Gastroesophageal sphincter (tissue), 4 donors: Measurements from ENCODE around the gene ERBB2. TPM values are rescaled to one million over a fixed set of nuclear protein-coding genes. Genes with fewer than 3 reads are reported as not detected.
"Not testable (repeated sequence)": the region's sequence is repeated elsewhere in the genome, so short reads cannot be mapped to it uniquely, and the experiment has no call there.

Source experiments
- ATAC-seq: fragments of 150-250 bp; one replicate; pipeline ENCODE4 v1.9.1; 2016; ENCODE audit warnings: mild to moderate bottlenecking, moderate library complexity
- H3K27ac ChIP-seq, 4 donors: fragments of 200-600 bp; sonication (generic) in 3 of 4; 1 replicate in 3 of 4; 2 replicates in 1 of 4; pipeline ENCODE4 v1.5.1; 2016 to 2019
- H3K27me3 ChIP-seq: fragments of 200-600 bp; sonication (generic); one replicate; pipeline ENCODE4 v1.5.1; 2019
- H3K36me3 ChIP-seq, 2 donors: fragments of 200-600 bp; sonication (generic); one replicate each; pipeline ENCODE4 v1.5.1; 2019; ENCODE audit warnings: control low read depth in 1 of 2
- H3K4me1 ChIP-seq, 3 donors: fragments of 200-600 bp; sonication (generic); 1 replicate in 2 of 3; 2 replicates in 1 of 3; pipeline ENCODE4 v1.5.1; 2016 to 2019; ENCODE audit warnings: control low read depth in 2 of 3
- H3K4me3 ChIP-seq, 2 donors: fragments of 200-600 bp; sonication (generic); one replicate each; pipeline ENCODE4 v1.5.1; 2019; ENCODE audit warnings: mild to moderate bottlenecking in 1 of 2, moderate library complexity in 1 of 2
- H3K9me3 ChIP-seq, 3 donors: fragments of 200-600 bp; sonication (generic); one replicate each; pipeline ENCODE4 v1.5.1; 2017 to 2019; ENCODE audit warnings: control low read depth in 2 of 3
- EP300 ChIP-seq: sonication (generic); formaldehyde crosslinking; IDR thresholded peaks from one replicate; pipeline ENCODE4 v1.6.1; 2017; ENCODE audit warnings: antibody characterized with exemption, mild to moderate bottlenecking
- POLR2A ChIP-seq, 2 donors: fragments of 450-650 bp; IDR thresholded peaks; one replicate each; pipeline ENCODE4 v1.6.1; 2017; ENCODE audit warnings: antibody characterized with exemption in 2 of 2, mild to moderate bottlenecking in 2 of 2, moderate library complexity in 1 of 2
- POLR2AphosphoS5 ChIP-seq: sonication (generic); formaldehyde crosslinking; IDR thresholded peaks from one replicate; pipeline ENCODE4 v1.6.1; 2017; ENCODE audit warnings: antibody characterized with exemption
- WGBS, 2 donors: methylation state at CpG; one replicate each; pipeline ENCODE4 v1.1.5; 2018; ENCODE audit warnings: low coverage in 1 of 2; 5-methylcytosine and 5-hydroxymethylcytosine counted together
- total RNA-seq, 4 donors: library from RNA; depleted of rRNA; stranded (reverse); fragments of >200 nt; gene quantifications; one replicate each; pipeline ENCODE4 v1.1.0, GENCODE V29; 2016
- TF ChIP-seq, protein P1 (sequence below), 4 experiments: fragments of 200-600 bp in 2 of 4; fragments of 450-650 bp in 2 of 4; sonication (generic) in 1 of 4; IDR thresholded peaks; one replicate each; pipeline ENCODE4 v1.5.1; 2017 to 2019; ENCODE audit warnings: antibody characterized with exemption in 4 of 4, mild to moderate bottlenecking in 2 of 4, moderate library complexity in 2 of 4

Gene ERBB2
- total RNA-seq, 4 donors from 2014 or later: 43.3 to 60.8 (median 48.2) TPM

DNA sequence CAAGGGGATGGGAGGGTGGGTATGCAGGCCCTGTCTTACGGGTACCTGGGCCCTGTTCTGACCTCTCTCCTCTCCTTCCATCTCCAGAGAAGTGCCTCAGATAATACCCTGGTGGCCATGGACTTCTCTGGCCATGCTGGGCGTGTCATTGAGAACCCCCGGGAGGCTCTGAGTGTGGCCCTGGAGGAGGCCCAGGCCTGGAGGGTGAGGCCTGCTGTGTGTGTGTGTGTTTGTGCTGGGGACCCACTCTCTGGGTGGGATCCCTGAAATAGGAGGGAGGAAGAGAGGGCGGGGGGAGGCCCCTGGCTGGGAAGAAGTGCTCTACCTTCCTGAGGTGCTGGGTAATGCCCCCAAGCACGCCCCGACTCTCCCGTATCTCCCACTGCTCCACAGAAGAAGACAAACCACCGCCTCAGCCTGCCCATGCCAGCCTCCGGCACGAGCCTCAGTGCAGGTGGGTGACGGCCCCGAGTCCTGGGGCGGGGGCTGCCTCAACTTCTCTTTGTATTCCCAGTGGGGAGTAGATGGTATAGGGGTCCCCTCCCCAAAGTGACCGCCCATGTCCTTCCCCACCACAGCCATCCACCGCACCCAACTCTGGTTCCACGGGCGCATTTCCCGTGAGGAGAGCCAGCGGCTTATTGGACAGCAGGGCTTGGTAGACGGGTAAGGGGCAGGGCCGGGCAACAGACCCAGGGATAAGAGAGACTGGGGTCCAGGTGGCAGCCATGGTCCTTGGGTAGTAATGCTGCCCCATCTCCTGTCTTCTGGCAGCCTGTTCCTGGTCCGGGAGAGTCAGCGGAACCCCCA, 45.7 kb downstream of the ERBB2 start:
- TF ChIP-seq POLR2A (IDR thresholded peaks at IDR 0.05): no peak
- no peak for TF ChIP-seq EP300
- no peak for TF ChIP-seq POLR2AphosphoS5
- TF ChIP-seq, protein P1, sequence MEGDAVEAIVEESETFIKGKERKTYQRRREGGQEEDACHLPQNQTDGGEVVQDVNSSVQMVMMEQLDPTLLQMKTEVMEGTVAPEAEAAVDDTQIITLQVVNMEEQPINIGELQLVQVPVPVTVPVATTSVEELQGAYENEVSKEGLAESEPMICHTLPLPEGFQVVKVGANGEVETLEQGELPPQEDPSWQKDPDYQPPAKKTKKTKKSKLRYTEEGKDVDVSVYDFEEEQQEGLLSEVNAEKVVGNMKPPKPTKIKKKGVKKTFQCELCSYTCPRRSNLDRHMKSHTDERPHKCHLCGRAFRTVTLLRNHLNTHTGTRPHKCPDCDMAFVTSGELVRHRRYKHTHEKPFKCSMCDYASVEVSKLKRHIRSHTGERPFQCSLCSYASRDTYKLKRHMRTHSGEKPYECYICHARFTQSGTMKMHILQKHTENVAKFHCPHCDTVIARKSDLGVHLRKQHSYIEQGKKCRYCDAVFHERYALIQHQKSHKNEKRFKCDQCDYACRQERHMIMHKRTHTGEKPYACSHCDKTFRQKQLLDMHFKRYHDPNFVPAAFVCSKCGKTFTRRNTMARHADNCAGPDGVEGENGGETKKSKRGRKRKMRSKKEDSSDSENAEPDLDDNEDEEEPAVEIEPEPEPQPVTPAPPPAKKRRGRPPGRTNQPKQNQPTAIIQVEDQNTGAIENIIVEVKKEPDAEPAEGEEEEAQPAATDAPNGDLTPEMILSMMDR (IDR thresholded peaks at IDR 0.05): no peak

DNA sequence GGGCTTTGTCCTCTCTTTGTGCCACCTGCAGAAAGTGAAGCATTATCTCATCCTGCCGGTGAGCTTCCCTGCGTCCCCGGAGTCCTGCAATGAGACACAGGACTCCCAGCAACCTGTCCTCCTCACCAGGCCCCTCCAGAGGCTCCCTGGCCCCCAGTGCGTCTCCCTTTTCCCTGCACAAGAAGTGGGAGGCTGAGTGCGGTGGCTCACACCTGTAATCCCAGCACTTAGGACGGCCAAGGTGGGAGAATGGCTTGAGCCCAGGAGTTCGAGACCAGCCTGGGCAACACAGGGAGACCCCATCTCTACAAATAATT, 46.2 kb downstream of the ERBB2 start:
- 90% methylated on average over 2 of the region's 7 CpGs; no CpG with 5 or more reads in 1 of the 2 donors for WGBS, 2 donors
- Histone ChIP-seq H3K4me3 (no peak overlapping the region), H3K4me1 (no peaks in the 10 kb centered on the region), H3K27me3 (peaks cover 55% of the 10 kb centered on the region), H3K27ac (no peak overlapping the region), H3K36me3 (no peaks in the 10 kb centered on the region), H3K9me3 (no peaks in the 10 kb centered on the region)
- TF ChIP-seq, protein P1 (IDR thresholded peaks at IDR 0.05): no peak
- TF ChIP-seq EP300: no peak
- TF ChIP-seq POLR2AphosphoS5: no peak
- no peak for TF ChIP-seq POLR2A (IDR thresholded peaks at IDR 0.05)
- ATAC-seq: no peak

More for the DNA sequence above, 45.7 kb downstream of the ERBB2 start:
- no peaks in the 10 kb centered on the region for H3K36me3 ChIP-seq
- H3K4me3 ChIP-seq: no peak overlapping the region
- H3K27ac ChIP-seq: no peak overlapping the region
- peaks cover 55% of the 10 kb centered on the region for H3K27me3 ChIP-seq
- H3K4me1 ChIP-seq: peaks cover 0 to under 1% (median 0%) of the 10 kb centered on the region in 3 donors
- no peak for ATAC-seq
- no CpG with 5 or more reads among the region's 23 CpGs for WGBS, 2 donors
- no peaks in the 10 kb centered on the region for H3K9me3 ChIP-seq

DNA sequence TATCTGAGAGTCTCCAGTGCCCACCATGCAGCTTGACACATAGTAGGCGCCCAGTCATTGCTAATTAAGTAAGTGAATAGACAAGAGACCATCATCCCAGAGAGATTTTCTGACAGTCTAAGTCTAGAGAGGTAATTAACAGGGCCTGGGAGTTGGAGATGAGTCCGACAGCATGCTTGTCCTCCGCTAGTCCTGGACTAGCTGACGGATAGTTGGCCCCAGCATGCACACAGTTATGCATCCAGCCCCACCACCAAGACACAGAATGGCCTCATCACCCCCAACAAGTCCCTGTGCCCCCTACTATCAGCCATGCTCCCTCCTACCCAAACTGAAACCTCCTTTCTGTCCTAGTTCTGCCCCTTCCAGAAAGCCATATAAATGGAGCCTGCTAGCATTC, 47.9 kb downstream of the ERBB2 start:
- WGBS, 2 donors: no CpG with 5 or more reads among the region's 4 CpGs
- Histone ChIP-seq H3K27ac (no peak overlapping the region), H3K9me3 (no peaks in the 10 kb centered on the region), H3K36me3 (no peaks in the 10 kb centered on the region), H3K27me3 (peaks cover 44% of the 10 kb centered on the region), H3K4me1 (no peaks in the 10 kb centered on the region), H3K4me3 (no peak overlapping the region)
- ATAC-seq: no peak
- TF ChIP-seq EP300 (no peak), POLR2A (IDR thresholded peaks at IDR 0.05) (no peak), POLR2AphosphoS5 (no peak)
- TF ChIP-seq, protein P1 (IDR thresholded peaks at IDR 0.05): no peak

DNA sequence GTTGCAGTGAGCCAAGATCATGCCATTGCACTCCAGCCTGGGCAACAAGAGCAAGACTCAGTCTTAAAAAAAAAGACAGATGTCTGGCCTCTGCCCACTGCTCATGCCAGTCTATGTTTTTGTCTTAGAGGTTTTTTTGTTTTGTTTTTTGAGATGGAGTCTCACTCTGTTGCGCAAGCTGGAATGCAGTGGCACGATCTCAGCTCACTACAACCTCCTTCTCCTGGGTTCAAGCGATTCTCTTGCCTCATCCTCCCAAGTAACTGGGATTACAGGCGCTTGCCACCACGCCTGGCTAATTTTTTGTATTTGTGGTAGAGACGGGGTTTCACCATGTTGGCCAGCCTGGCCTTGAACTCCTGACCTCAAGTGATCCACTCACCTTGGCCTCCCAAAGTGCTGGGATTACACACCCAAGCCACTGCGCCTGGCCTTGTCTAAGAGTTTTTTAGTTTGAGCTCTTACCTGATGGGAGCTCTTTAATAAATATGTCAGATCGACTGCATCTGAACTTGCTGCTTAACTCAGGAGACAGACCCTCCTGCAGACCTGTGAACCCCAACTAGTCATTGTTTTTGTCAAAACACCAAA, 48.7 kb downstream of the ERBB2 start:
- H3K27me3 ChIP-seq: peaks cover 36% of the 10 kb centered on the region
- not testable (repeated sequence) for H3K9me3 ChIP-seq, H3K27ac ChIP-seq, H3K4me3 ChIP-seq, ATAC-seq, H3K4me1 ChIP-seq, H3K36me3 ChIP-seq
- WGBS, 2 donors: 90 to 100% methylated on average over 4 to 8 of the region's 8 CpGs

DNA sequence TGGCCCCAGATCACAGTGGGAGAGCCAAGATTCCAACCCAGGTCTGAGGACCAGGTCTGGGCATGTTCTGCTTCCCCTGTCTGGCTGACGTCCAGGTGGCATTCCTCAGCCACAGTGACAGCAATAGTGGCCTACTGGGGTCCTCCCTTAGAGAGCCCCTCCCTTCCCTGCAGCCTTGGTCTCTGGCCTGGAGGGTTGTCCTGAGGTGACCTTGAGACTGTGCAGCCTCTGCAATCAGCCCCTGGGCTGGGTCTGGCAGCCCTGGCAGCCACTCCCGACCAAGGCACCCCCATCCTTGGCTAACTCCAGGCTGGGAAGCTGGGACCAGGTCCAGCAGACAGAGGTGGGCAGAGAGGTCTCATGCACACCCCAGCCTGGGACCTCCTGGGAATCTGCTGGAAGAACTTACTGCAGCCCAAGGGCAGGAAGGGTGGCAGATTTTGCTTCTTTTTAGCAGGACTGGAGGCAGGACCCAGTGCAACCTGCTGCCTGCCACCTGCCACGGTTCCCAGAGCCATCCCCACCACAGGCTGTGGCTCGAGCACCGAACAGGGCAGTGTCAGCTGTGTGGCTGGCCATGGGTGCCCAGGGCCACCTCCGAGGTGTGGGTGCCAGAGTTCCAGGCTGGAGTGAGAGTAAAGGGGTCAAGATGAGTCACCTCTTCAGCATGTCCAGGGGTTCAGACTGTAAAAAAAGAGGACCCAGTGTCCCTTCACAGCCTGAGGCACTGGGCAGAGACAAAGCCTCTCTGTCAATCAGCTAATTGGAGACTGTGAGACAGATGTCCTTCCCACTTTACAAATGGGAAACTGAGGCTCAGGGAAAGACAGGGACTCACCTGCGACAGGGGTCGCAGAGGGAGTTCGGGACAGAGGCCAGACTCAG, 50.5 kb downstream of the ERBB2 start:
- H3K27me3 ChIP-seq: peaks cover 19% of the 10 kb centered on the region
- no peaks in the 10 kb centered on the region for H3K9me3 ChIP-seq
- no CpG with 5 or more reads among the region's 9 CpGs for WGBS, 2 donors
- no peak overlapping the region for H3K27ac ChIP-seq
- ATAC-seq: no peak
- H3K4me3 ChIP-seq: no peak overlapping the region
- H3K4me1 ChIP-seq: peaks cover 0 to 18% (median 14%) of the 10 kb centered on the region in 3 donors
- TF ChIP-seq, protein P1 (IDR thresholded peaks at IDR 0.05): no peak
- TF ChIP-seq POLR2A (IDR thresholded peaks at IDR 0.05) (no peak), POLR2AphosphoS5 (no peak), EP300 (no peak)
- no peaks in the 10 kb centered on the region for H3K36me3 ChIP-seq
